GM18909 (cell line): ENCODE results near the gene TANC1.
"Not testable (repeated sequence)": the region's sequence is repeated elsewhere in the genome, so short reads cannot be mapped to it uniquely, and the experiment has no call there.

Source experiments
- ATAC-seq: cut with Tn5 transposase; IDR thresholded peaks from one replicate; pipeline ENCODE4 v1.9.1; 2021; ENCODE audit warnings: mild to moderate bottlenecking; ENCODE audit not compliant: unreplicated experiment, poor library complexity

The TANC1 gene

DNA sequence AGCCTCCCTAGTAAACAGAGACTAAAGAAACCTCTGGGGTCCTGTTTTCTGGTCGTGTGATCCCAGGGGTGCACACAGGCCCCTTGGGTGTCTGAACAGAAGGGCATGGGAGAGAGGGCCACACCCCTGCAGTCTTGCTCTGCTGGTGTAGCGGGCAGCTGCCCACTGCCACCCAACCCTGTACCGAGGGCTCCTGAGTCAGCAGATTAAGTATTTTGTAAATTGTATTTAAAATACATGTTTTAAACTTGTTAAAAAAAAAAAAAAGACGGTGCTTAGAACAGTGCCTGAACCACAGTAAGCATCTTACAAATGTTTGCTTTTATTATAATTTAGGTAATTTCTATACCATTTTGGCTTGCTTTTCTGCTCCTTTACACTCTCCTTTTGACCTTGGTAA lies 113.7 kb downstream of the TANC1 start:
- ATAC-seq = no peak

DNA sequence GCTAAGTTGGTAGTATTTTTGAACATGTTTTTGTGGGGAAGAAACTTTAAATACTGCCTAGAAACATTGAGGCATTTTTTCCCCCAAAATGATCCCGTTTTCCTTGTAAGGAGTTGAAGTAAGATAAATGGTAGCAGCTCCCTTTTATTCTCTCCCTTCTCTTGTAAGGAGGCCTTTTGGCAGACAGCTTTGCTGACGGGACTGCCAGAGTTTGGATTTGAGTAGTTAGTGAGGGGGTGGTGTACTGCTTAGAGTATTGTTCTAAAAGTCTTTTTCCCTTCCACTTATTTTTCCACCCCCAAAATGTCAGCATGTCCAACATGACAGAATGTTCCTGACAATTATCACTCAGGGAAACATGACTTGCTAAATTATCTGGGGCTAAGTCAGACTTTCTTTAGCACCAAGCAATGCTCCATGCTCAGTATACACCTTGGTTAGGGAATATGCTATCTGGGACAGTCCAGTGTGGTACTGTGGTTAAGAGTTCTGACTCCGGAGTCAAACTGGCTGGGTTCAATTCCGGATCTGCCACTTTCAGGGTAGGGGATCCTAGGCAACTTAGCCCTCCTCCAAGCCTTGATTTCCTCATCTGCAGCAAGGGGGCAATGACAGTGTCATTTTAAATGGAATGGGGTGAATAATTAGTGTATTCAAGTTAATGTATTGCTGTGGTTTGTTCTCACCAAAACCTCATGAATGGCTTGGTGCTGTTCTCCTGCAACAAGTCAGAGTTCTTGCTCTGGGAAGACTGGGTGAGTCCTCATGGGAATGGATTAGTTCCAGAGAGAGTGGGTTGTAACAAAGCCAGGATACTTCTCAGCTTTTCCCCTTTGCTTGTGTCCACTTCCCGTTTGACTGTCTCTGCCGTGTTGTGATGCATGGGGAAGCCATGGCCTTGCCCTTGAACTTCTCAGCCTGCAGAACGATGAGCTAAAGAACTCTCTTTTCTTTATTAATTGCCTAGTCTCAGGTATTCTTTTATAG lies 116.2 kb downstream of the TANC1 start:
- ATAC-seq = no peak

DNA sequence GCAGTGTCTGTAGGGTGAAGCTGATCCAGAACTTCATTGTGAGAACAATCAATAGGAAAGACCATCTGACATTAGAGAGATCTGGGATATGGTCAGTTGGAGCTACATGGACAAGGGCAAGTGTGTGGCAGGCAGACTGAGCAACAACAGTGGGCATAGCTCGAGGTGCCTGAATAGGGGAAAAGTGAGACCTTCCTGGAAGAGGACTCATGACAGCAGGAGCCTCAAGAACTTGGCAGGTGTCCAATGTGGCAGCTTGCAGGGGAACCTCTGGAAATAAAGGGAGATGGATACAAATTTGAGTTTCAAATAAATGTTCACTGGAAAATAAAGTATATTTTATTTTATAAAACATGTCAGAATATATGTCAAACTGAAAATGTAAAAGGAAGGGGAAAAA lies 117.9 kb downstream of the TANC1 start:
- no peak for ATAC-seq

DNA sequence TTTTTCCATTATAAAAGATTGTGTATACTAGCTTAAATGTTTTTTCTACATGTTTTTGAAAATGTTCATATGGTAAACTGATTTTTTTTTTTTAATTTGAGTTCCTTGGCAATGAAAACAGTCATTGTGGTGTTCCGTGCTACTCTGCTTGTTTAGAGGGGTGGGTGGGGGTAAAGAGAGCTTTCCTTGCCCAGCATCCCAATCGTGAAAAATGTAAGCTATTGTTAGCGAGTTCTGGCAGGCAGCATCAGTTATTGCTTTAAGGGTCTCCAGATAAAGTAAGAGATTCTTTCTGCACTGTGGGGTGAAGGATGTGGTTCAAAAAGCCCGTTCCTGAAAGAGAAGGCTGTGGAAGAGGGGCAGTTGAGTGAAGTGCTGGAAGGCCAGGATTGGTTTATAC lies 118.4 kb downstream of the TANC1 start:
- ATAC-seq = no peak

DNA sequence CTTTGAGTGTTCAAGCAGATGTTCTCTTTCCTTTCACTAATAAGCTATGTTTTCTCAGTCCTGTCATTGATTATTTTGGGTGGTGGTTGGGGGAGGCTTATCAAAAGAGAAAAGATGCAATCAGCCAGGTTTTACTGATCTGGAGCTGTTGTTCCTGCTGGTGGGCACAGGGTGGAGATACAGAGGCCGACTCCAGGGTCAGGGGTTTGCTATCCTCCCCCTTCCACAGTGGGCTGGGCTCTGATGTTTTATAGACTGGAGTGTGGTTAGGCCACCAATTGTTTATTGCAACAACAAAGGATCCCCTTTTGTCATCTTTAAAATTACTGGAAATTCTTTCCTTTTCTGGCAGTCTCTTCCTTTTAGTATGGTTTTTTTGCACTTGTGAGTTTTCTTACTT lies 120.5 kb downstream of the TANC1 start:
- no peak for ATAC-seq

DNA sequence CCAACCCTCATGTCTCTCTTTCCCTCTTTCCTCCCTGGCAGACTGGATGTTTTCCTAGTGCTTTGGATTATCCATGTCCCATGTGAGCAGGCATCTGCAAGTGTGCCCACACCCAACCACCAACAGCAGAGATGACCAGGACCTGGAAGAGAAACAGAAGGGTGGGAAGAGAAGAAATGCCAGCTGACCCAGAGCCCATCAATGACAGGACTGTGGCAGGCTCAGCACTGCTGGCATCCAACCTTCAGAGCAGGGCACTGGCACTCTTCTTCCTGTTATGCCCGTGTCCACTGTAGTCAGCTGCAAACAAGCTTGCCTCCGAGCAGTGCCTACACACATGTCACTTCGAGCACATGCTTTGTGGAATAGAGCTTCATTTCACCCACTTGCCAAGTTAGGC lies 121.1 kb downstream of the TANC1 start:
- no peak for ATAC-seq

DNA sequence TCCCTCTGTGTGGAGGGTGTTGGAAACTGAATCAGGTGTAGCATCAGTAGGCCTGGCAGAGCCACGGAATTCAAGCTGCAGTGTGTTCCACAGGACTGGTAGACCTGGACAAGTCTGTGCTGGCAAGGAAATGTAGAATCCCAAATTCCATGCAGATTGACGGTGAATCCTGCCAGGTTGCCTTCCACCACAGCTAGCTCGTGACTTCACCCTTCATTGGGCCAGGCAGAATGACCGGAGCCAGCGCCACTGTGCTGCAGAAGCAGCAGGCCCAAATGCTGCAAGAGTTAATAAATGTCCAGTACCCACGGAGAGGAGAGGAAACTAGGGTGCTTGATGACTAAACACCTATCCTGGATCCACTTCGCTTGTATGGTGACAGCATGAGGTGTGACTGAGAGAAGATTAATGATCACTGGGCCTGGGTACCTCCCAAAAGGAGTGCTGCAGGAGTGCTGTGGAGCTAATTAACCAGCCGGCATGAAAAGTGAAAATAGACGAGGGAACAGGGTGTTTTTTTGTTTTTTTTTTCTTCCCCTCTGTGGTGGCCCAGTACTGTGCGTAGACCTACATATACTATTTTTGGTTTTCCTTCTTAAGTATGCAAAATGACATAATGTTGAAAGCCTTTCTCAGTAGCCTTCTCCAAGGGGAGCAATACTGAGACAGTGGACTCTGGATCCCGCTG lies 122.2 kb downstream of the TANC1 start:
- peak; percentile 50 for ATAC-seq

DNA sequence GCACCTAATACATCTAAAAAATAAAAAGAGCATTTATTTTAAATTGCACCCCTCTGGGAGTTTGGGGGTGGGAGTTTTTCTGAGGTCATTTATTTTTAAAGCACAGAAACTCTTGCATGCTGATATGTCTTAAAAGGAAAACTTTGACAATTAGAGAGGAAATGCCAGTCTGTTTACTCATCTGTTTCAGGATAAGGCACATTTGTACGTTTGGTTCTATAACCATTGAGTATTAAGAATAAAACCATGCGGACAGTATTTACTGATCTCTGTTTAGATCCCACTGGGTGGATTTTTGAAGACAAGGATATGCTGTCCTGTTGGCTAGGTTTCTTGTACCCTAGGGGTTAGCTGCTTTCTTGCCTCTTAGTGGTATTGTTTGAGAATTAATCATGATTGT lies 122.9 kb downstream of the TANC1 start:
- ATAC-seq = no peak

DNA sequence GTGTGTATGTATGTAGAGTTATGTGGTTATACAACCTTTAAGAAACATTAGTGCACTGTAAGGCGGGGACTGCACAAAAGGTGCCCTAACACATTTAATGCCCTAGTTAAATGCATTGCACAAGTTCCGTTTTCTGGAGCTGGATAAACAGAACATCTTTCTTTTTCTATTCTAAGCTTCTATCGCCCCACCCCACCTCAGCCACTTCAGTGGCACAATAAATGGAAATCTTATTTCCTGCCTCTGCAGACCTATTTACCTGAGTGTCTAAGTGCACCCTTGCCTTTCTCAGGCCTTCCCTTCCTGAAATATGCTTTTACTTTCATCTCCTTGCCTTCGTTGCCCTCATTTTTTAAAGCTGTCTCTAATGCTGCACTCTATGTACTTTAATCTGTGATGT lies 123.5 kb downstream of the TANC1 start:
- ATAC-seq = peak; percentile 63

DNA sequence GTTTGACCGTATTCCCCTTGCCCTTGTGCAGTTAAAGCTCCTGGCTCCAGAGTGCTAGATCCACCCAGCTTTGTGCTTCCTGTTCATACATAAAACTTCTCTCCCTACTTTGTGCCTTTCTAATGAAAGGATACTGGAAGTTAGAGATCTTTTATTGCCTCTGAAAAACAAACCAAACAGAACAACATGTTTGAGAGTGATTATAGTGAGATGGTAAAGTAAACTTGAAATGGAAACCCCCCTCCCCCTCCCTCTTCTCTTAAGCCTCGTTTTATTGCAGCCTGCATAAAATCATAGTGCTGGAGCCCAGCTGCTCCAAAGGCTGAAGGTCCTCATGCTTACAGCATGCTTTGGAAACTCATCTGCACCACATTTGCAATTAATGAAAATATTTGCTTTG lies 125.1 kb downstream of the TANC1 start:
- ATAC-seq = no peak

DNA sequence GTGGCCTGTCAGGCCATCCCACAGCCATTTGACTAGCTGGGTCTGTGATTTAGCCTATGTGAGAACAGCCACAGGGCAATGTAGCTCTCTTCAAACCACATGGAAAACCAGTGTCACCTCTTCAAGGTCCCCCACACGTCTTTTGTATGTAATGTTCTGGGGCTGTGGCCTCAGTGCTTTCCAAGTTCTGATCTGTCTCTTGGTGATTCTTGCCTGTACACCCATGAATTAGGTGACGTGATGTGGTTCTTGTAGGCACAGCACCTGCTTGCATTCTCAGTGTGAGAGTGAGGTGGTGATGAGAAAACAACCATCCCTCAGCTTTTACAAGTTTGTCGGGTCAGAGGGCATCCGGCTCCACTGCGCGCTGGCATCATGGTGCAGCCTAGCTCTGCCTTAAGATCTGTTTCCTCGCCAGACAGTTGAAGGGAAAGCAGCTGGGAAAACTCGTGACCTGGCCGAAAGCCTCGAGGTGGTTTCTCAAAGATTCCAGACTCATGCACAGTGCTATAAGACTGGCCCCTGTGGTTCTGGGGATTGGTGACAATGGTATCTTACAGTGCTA lies 125.8 kb downstream of the TANC1 start:
- no peak for ATAC-seq

DNA sequence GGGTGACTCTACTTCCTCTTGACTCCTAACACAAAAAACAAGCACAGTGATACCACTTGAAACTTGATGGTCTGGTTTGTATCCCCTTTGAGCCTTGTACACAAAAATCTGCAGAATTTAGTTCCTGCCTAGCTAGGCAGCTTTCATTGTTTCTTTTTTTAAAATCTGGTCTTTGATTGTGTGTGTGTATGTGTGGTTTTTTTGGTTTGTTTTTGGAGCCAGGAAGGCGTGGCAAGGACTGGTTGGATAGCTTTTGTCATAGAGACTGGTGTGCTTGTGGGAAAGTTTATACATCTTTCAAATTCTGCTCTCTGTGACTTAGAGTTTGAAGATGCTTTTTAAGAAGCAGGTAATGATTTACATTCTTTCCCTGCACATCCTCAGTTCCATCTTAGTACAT lies 127.4 kb downstream of the TANC1 start:
- ATAC-seq = no peak

DNA sequence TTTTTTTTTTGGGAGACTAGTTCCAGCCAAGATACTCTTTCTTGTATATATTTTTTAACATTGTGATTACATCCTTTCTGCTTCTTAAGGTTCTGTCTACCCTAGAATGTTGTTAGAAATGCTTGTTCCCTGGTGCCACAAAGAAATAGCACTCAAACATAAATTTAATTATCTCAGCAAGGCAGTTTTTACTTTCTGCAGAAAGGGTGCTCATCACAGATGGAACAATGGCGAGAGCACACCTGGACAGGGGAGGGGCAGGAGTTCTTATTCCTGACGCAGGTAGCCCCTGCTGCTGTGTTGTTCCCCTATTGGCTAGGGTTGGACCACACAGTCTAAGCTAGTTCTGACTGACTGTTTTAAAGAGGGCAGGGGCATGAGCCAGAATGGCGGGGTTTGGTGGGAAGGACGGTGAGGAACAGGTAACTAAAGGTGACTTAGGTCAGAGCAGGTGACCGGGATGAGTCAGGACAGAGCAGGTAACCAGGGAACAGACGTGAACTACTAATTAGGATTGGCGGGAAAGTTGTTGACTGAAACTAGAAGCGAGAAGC lies 127.9 kb downstream of the TANC1 start:
- not testable (repeated sequence) for ATAC-seq

DNA sequence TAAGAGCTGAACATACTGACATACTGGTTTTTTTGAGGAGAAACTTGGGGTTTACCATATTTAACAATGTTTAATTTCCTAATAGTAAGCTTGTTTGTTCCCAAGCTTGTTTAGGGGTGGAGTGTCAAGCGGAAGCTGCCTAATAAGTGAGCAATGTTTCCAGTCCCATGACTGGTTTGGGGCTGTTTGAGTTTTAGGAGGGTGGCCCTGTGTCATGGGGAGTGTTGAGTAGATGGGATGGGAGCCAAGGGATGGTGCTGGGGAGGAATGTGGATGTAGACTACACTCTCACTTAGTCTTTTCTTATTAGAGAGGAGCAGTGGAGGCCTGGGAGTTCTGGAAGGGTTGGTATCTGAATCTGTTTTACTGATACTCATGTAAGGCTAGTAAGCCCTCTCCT lies 128.5 kb downstream of the TANC1 start:
- no peak for ATAC-seq

DNA sequence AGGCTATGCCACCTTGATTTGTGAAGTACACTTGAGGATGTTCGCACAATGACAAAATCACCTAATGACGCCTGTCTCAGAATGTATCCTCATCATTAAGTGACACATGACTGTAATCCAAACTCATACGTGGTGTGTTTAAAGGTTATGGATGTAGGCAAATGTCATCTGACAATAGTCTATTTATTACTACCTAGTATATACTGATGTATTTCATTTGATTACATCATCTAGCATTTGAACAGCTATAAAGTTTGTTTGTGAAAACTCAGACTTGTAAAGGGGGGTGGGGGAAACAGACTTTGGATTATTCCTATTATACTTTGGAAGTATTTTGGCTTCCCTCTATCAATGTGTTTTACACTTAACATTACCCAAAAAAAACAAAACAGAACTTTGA lies 129.9 kb downstream of the TANC1 start:
- ATAC-seq = no peak

DNA sequence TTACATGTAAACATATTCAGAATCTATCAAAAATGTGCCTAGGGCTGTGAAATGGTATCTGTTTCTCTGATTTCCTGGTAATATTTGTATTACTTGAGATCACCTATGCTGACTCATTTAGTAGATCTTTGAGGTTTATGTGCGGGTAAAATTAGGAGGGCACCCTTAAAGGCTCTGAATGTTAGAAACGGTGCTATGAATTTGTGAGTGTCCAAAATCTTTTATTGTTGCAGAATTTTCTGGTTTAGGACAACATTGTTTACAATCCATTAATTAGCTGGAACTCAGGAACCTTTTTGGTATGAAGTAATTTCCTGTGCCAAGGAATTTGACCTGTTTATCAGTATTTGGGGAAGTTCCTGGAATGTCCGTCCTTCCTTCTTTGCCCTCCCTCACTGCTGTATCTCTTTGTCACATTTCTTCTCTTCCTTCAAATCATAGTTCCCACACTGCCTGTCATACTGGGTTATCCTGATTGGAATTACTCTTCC lies 130.5 kb downstream of the TANC1 start:
- ATAC-seq = peak; percentile 52

DNA sequence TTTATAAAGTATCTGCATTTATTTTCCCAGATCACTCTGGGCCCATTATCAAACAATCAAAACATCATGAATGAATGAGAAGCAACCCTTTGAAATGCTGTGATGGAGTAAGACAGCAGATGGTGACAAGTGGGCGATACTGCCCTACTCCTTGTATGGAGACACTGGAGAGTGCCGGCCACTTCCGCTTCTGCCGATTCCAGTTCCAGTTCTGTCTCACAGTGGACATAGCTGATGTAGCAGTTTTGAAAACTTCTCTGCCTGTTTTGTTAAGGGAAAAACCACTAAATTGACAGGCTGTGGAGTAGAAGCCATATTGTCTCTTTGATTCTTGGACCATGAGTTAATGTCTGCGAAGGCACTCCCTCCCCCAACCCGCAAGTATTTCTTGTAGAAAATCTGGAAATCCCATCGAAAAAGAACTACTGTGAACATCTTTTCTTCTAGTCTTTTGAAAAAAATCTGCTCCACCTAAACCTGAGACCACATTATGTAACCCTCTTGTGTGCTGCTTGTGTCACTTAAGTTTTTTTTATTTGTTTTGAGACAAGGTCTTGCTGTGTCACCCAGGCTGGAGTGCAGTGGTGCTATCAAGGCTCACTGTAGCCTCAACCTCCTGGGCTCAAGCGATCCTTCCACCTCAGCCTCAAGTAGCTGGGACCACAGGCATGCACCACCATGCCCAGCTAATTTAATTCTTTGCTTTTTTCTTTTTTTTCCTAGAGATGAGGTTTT lies 133.5 kb downstream of the TANC1 start:
- no peak for ATAC-seq

DNA sequence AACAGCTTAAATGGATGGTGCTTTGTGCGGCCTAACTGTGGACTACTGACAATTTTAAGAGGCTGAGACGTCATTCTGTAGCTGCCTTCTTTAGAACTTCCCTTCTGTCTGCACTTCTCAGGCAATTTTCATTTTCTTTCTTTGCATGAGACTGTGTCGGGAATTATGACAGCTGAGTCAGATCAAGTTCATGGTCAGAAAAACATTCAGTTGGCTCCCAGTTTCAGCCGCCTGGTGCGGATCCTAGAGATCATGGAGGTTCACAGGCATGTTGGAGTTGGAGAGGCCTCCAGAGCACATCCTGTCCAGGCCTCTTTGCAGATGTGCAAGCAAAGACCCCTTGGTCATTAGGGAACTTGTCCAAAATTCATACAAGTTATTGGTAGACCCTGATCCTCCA lies 135.0 kb downstream of the TANC1 start:
- ATAC-seq = no peak

DNA sequence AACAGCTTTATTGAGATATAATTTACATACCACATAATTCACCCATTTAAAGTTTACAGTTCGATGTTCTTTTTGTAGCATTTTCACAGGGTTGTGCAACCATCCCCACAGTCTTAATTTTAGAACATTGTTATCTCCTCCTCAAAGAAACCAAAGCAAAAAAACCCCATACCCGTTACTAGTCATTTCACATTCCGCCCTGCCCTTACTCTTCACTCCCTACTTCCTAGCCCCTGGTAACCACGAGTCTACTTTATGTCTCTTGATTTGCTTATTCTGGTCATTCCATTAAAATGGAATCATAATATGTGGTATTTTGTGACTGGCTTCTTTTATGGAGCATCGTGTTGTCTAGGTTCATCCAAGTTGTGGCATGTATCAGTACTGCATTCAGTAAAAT lies 137.7 kb downstream of the TANC1 start:
- no peak for ATAC-seq

DNA sequence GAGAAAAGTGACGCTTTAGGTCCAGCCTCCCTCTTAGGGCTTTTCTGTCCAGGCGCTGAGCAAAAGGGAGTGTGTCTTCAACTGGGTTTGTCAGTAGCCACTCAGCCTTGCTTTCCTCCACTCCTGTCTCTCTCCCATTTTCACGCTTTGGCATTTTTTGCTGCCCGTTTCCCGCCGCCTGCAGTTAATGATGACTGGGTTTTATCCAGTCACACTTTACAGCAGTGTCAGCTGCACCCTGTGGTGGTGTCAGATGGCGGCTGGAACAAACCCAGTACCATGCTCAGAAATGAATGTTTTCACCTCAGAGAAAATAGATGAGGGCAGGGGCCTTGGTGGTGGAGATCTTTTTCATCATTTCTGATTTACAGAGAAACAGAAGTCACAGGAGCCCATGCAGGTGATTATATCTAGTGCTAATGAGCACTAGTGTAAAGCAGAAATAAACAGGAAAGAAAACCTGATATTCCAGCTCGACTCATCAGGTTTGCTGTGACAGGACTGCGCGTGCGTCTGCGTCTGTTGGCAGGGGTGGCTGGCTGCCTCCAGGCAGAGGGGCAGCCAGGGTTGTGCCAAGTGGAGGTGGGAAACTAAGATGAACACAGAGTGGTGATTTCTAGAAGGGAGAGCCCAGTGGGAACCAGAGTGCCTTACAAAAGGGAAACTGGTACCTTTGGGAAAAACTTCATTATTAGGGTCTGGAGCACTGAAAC lies 139.9 kb downstream of the TANC1 start:
- no peak for ATAC-seq
